Neural crest cell (in vitro differentiated cells): Measurements from ENCODE around the gene NF1. TPM values are rescaled to one million over a fixed set of nuclear protein-coding genes. Genes with fewer than 3 reads are reported as not detected.
"Not testable (repeated sequence)": the region's sequence is repeated elsewhere in the genome, so short reads cannot be mapped to it uniquely, and the experiment has no call there.

Experiments
- DNase-seq: peaks from one replicate; pipeline ENCODE4 v3.0.0; 2021; ENCODE audit warnings: low read depth, mixed read lengths, low spot score
- H3K27ac Mint-ChIP-seq: one replicate; pipeline ENCODE4 v1.8.0; 2021; ENCODE audit warnings: mild to moderate bottlenecking, mixed read lengths; ENCODE audit not compliant: unreplicated experiment
- H3K27me3 Mint-ChIP-seq: 2 replicates; pipeline ENCODE4 v1.8.0; 2021; ENCODE audit warnings: low read depth, mild to moderate bottlenecking, mixed read lengths
- H3K36me3 Mint-ChIP-seq: 2 replicates; pipeline ENCODE4 v1.8.0; 2021; ENCODE audit warnings: low read depth, mild to moderate bottlenecking, mixed read lengths
- H3K4me1 Mint-ChIP-seq: 2 replicates; pipeline ENCODE4 v1.8.0; 2021; ENCODE audit warnings: mixed read lengths
- H3K4me3 Mint-ChIP-seq: one replicate; pipeline ENCODE4 v1.8.0; 2021; ENCODE audit warnings: mild to moderate bottlenecking, mixed read lengths
- H3K9me3 Mint-ChIP-seq: 2 replicates; pipeline ENCODE4 v1.8.0; 2021; ENCODE audit warnings: mixed read lengths
- CTCF ChIP-seq: fragments of 200-600 bp; sonication (generic); conservative IDR thresholded peaks from 2 replicates; pipeline ENCODE4 v1.5.0; 2021; ENCODE audit warnings: antibody characterized with exemption, mild to moderate bottlenecking
- total RNA-seq: library from RNA; stranded (reverse); gene quantifications from 2 replicates; pipeline ENCODE4 v1.2.1, GENCODE V29; 2021

Gene NF1
- total RNA-seq, 1 donor from 2014 or later, result 60.6 TPM

DNA sequence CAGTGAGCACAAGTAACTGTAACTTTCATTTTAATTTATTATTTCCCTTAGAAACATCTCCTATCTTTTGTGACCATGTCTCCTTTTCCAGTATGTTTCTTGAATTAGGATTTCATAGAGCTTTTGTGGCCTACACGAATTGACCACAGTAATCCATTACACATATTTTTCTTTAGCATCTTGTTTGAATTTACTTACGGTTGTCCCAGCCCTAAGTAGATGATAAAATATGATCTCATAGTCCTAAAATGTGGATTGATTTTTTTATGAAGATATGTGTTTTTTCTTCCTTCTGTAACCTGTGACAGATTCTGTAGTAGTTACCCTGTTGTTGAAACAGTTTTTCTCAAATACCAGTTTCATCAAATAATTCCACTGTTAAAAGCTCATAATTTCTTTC is 61.5 kb downstream of the NF1 start:
- Mint-ChIP-seq H3K4me3 (no peak overlapping the region), H3K9me3 (no peaks in the 10 kb centered on the region), H3K4me1 (peaks cover 6% of the 10 kb centered on the region), H3K27ac (no peak overlapping the region), H3K27me3 (no peaks in the 10 kb centered on the region), H3K36me3 (peaks cover 9% of the 10 kb centered on the region)
- no peak for TF ChIP-seq CTCF
- DNase-seq, result no peak

DNA sequence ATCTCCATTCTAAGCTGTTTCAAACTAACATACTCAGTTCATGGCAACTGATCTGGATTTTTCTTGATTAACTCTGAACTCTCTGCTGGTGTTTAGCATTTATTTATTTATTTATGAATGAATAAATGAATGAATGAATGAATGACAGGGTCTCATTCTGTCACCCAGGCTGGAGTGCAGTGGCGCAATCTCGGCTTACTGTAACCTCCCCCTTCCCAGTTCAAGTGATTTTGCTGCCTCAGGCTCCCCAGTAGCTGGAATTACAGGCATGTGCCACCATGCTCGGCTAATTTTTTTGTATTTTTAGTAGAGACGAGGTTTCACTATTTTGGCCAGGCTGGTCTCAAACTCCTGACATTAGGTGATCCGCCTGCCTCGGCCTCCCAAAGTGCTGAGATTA is 62.1 kb downstream of the NF1 start:
- H3K4me3 Mint-ChIP-seq, H3K9me3 Mint-ChIP-seq, DNase-seq, H3K36me3 Mint-ChIP-seq, H3K4me1 Mint-ChIP-seq, H3K27ac Mint-ChIP-seq, H3K27me3 Mint-ChIP-seq: not testable (repeated sequence)

- no peak for TF ChIP-seq CTCF
- Mint-ChIP-seq H3K27me3 (no peaks in the 10 kb centered on the region), H3K36me3 (peaks cover 7% of the 10 kb centered on the region), H3K9me3 (no peaks in the 10 kb centered on the region), H3K4me1 (peaks cover 12% of the 10 kb centered on the region), H3K4me3 (no peak overlapping the region), H3K27ac (no peak overlapping the region)
- DNase-seq, result no peak
Observed at GRCh38 chr17:31158746-31159377, 64.1 kb downstream of the NF1 start.

DNA sequence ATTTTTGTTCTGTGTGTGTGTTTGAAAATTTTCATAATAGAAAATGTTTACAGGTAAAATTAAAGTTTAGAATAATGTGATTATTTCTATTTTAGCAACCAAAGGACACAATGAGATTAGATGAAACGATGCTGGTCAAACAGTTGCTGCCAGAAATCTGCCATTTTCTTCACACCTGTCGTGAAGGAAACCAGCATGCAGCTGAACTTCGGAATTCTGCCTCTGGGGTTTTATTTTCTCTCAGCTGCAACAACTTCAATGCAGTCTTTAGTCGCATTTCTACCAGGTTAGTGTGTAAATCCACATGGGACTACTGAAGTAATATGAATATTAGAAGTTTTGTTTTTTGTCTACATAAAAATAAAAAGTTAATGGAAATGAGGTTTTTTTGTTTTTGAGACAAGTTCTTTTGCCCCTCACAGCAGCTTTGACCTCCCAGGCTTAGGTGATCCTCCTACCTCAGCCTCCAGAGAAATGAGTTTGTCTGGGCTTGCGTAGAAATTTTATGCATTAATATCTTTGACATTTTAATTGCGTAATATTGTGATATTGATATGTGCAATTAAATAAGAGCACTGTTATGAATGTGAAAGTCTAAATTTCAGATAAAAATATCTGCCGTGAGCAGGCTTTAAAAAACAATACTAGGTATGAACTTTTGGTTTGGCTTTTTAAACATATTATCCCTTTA is 68.5 kb downstream of the NF1 start:
- no peaks in the 10 kb centered on the region for H3K27me3 Mint-ChIP-seq
- H3K9me3 Mint-ChIP-seq, result no peaks in the 10 kb centered on the region
- peaks cover 3% of the 10 kb centered on the region for H3K36me3 Mint-ChIP-seq
- TF ChIP-seq CTCF, result no peak
- no peak overlapping the region for H3K27ac Mint-ChIP-seq
- H3K4me3 Mint-ChIP-seq, result no peak overlapping the region
- H3K4me1 Mint-ChIP-seq, result peaks cover 15% of the 10 kb centered on the region
- DNase-seq, result no peak

- peaks cover 15% of the 10 kb centered on the region for H3K4me1 Mint-ChIP-seq
- no peak for DNase-seq
- no peak overlapping the region for H3K4me3 Mint-ChIP-seq
- no peak overlapping the region for H3K27ac Mint-ChIP-seq
- no peaks in the 10 kb centered on the region for H3K27me3 Mint-ChIP-seq
- no peak for TF ChIP-seq CTCF
- H3K36me3 Mint-ChIP-seq, result peaks cover 8% of the 10 kb centered on the region
- no peaks in the 10 kb centered on the region for H3K9me3 Mint-ChIP-seq
Observed at GRCh38 chr17:31167111-31167510, 72.3 kb downstream of the NF1 start.

DNA sequence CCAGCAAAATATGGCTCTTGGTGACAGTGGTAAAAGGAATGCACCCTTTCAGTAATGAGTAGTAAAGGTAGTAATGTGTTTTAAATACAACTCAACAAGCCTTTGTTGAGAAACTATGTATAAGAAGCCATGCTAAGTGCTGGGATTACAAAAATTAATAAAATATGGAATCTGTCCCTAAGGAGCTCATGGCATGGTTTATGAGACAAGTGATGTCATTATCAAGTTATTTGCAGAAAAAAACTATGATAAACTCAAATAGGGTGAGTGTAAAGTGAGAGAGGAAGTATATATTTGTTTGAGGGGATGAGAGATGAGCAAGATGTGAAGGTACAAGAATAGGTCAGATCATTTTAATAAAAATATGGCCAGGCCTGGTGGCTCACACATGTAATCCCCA is 76.9 kb downstream of the NF1 start:
- H3K36me3 Mint-ChIP-seq, result peaks cover 17% of the 10 kb centered on the region
- H3K4me3 Mint-ChIP-seq, result no peak overlapping the region
- H3K27ac Mint-ChIP-seq, result no peak overlapping the region
- DNase-seq, result no peak
- no peak for TF ChIP-seq CTCF
- H3K27me3 Mint-ChIP-seq, result no peaks in the 10 kb centered on the region
- H3K4me1 Mint-ChIP-seq, result no peaks in the 10 kb centered on the region
- H3K9me3 Mint-ChIP-seq, result peaks cover 2% of the 10 kb centered on the region
